ENCODE results near the gene KDM4D.
"Not testable (repeated sequence)": the region's sequence is repeated elsewhere in the genome, so short reads cannot be mapped to it uniquely, and the experiment has no call there.

Gene KDM4D

DNA sequence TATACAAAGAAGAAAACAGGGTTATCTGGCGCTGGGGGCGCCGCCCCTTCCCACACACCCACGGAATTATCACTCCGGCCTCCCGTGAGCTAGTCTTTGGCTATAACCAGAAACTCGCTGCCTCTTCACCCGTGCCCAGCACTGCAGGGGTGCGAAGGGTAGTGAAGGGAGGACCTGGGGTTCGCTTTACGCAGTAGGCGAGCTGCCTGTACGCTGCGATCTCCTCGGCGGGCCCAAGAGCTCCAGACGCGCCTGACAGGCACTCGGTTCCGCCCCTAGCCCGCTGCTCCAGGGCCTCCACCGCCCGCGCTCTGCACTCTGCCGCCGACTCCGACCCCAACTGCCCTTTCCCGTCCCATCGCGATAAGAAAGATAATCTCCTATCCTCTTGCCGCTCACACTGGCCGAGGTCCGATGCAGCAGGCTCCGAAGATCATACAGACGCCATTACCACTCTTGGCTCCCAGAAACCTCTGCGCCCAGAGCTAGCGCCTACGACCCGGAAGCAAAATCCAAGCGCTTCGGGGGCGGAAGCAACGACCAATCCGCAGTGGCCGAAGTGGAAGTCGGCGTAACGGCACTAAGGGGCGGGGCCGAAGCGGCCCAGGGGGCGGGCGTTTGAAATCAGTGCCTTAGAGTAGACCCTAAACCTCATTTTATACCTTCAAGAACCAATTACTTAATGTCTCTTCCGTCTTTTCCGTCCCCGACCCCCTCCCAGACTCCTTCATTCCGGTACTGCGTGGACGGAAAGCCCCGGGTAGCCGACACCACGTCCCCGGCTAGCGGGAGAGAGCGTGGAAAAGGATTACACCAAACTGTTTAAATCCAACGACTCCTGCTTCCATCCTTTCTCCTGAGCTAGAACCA lies at the start of gene KDM4D, which contains the start of gene CWC15:
Gene KDM4D, plus strand, starts transcription at position 611 of the 870 bp plus-strand sequence. CDS start 23,664 bp downstream, outside the sequence.
Gene CWC15, minus strand, starts transcription at position 458 of the 870 bp plus-strand sequence. CDS start 1,371 bp downstream, outside the sequence.
- DNase-seq = peak; percentile 94 to 95

DNA sequence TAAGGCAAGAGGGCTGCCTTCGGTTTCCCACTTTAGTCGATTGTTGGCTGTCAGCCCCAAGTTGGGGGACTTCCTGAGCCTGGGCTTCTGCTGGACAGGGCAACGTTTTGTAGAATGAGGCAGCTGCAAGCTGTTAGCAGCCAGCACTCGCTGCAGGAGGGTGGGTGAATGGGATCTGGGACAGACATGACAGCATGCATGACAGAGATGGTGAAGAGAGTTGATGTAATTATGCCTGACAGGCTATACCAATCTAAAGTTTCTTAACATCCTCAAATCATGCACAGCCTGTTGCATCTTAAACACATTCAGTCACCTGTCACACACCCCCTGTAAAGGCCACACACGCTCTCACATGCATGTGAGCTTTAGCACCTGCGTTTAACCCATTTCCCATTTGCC lies 49.3 kb upstream of the KDM4D start:
- no peak for DNase-seq

GRCh38 chr11:94924612-94925011 lies 48.9 kb upstream of the KDM4D start:
- DNase-seq = no peak

- no peak for DNase-seq
These were observed 47.9 kb upstream of the KDM4D start for GRCh38 chr11:94925422-94926270.

GRCh38 chr11:94926271-94926625 lies 47.3 kb upstream of the KDM4D start:
- no peak for DNase-seq

GRCh38 chr11:94926698-94927237 lies 46.7 kb upstream of the KDM4D start:
- DNase-seq = peak in 1 of 2 donors; percentile 4

- DNase-seq = no peak
These were observed 45.2 kb upstream of the KDM4D start for GRCh38 chr11:94928117-94928990.

DNA sequence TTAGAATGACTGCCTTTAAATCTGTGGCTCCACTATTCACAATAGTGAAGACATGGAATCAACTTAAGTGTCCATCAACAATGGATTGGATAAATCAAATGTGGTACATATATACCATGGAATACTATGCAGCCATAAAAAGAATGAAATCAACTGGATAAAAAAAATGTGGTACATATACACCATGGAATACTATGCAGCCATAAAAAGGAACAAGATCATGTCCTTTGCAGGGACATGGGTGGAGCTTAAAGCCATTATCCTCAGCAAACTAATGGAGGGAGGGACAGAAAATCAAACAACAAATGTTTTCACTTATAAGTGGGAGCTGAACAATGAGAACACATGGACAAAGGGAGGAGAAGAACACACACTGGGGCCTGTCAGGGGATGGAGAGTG lies 41.4 kb upstream of the KDM4D start:
- DNase-seq = not testable (repeated sequence)

DNA sequence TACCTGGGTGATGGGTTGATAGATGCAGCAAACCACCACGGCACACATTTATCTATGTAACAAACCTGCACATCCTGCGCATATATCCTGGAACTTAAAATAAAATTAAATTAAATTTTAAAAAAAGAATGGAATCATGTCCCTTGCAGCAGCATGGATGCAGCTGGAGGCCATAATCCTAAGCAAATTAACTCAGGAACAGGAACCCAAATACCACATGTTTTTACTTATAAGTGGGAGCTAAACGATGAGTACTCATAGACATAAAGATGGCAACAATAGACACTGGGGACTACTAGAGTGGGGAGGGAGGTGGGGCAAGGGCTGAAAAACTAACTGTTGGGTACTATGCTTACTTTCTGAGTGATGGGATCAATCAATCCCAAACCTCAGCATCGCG lies 41.0 kb upstream of the KDM4D start:
- DNase-seq = no peak

DNA sequence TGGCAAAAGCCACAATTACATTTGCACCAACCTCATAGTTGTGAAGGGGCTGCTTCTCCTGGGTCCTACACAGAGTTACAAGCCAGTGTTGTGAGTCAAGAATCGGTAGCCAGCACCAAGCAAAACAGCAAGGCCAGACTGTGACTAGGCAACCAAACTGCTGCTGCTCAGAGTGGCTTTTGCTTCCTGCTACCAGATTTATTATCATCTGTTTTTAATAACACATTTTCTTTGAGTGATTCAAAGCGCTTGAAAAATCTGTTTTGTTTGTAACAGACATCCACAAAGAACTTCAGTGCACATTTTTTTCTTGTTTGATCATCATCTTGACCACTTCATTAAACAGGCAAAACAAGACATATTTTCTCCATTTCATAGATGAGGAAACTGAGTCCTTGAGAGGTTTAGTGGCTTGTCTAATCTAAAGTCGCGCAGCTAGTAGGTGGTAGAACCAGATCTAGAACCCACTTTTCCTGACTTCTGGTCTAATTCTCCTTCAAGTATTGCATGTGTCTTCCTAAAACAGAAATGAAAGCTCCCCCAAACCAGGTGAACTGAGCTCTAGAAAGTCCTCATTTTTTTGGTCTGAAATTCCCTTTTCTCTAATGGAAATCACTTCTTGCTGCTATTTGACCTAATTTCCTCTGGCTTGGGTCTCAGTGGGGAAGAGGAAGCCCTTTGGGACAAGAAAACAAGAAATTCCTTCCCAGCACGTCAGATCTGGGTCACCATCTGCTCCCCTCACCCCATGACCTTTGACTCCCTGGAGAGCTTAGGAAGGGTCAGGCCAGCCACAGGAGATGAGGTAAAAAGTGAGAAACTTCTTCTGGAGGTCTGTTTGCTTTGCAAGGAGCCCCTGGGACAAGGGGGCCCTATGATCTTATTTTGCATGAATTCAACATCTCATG lies 40.0 kb upstream of the KDM4D start:
- DNase-seq = no peak

GRCh38 chr11:94934362-94934761 lies 39.1 kb upstream of the KDM4D start:
- DNase-seq = no peak

- DNase-seq = no peak
These were observed 38.7 kb upstream of the KDM4D start for GRCh38 chr11:94934846-94935245.

DNA sequence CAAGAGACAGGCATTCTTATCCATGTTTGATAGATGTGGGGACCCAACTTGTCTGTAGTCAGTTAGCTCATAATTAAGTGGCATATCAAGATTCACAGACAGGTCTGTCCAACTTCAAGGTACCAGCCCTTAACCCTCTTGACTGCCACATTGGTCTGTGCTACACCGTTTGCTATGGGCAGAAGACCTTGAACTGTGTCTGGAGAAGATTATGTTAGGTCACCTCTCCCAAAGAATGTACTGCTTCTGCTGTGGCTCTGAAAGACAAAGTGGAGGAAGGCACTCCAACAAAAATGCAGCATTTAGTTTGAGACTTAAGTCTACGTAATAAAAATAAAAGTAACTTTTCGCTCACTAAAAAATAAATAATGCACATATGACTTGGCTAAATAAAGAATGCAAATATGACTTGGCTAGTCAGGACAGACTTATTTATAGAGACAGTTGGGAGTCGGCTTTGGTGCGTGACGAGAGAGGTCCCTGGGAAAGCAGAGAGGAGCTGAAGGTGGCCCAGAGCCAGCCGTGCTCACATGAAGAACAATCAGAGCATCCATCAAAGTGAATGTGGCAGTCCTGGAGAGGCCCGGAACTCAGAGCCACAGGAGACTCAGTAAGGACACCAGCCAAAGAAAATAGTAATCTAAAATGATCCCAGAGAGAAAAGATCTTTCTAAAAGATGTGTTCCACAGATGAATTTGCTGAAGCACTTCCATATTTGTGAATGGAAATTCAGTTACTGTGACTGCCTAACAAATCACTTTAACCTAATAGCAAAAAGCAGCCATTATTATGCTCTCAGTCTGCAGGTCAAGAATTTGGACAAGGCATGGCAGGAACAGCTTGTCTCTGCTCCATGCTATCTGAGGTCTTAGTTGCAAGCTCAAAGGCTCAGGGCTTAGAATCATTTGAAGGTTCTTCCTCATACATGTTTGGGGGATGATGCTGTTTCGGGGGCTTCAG lies 35.1 kb upstream of the KDM4D start:
- no peak for DNase-seq

GRCh38 chr11:94939346-94939745 lies 34.2 kb upstream of the KDM4D start:
- DNase-seq = no peak

DNA sequence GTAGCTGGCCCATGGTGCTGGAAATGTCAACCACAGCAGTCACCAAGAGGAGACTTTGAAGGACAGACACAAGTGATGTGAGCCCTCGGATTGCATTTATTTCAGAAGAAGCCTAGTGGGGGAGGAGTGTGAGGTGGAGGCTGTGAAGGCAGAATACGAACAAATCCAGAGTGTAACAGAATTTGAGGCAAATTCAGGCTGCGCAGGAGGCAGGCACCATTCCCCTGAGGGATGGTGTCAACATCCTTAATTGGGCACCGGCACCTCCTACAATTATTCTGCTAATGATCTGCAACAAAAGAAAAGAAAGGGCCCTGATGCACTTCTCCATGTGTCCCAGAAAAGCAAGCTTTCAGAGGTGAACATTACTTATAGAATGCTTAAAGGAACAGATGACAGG lies 32.4 kb upstream of the KDM4D start:
- no peak for DNase-seq

DNA sequence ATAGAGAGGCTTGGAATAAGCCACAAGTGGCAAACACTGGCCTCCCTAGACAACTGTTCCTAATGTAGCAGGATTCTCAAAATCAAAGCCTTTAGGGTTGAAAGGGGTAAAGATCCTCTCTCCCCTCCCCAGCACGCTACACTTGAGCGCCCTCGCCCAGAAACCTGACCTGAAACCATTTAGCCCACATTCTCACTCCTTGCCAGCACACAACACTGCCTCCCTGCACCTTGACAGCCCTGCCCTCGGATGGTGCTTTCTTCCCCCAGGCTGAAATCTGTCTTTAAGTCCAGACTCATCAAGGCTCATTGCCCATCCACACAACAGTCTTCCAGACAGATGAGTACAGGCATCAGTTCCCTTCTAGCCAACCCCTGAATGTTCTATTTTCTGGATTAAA lies 26.7 kb upstream of the KDM4D start:
- no peak for DNase-seq

GRCh38 chr11:94948070-94948617 lies 25.4 kb upstream of the KDM4D start:
- peak in 1 of 2 donors; percentile 16 for DNase-seq

GRCh38 chr11:94954753-94955152 lies 18.8 kb upstream of the KDM4D start:
- no peak for DNase-seq

DNA sequence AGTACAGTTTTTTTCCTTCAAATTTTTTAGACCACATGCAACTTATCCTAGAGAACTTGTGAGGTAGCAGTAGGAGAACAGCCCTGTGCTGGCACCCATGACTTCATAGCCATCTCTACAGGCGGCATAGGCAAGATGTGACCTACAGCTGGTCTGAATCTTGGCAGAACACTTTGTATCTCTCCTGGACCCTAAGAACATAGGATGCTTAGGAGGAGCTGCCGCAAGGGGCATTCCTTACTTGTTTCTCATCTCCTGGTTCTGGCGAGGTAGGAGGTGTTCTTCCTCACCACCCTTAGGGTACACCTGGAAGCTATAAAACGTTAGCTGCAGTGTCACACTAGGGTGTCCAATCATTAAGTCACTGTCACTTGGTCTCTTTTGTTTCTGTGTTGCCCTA lies 16.5 kb upstream of the KDM4D start:
- DNase-seq = no peak

Data from inflammatory macrophage treated with lipopolysaccharide for 1 hour (primary cell).